HG03439 (cell line): ENCODE measurements around the gene TMEM121B.
A peak's percentile ranks its signal among the peaks of the same experiment; 100 is the strongest.
"Not testable (repeated sequence)": the region's sequence is repeated elsewhere in the genome, so short reads cannot be mapped to it uniquely, and the experiment has no call there.

Experiments used
- ATAC-seq: cut with Tn5 transposase; IDR thresholded peaks from one replicate; pipeline ENCODE4 v1.9.1; 2021; ENCODE audit warnings: mild to moderate bottlenecking, moderate library complexity; ENCODE audit not compliant: unreplicated experiment

The TMEM121B gene

DNA sequence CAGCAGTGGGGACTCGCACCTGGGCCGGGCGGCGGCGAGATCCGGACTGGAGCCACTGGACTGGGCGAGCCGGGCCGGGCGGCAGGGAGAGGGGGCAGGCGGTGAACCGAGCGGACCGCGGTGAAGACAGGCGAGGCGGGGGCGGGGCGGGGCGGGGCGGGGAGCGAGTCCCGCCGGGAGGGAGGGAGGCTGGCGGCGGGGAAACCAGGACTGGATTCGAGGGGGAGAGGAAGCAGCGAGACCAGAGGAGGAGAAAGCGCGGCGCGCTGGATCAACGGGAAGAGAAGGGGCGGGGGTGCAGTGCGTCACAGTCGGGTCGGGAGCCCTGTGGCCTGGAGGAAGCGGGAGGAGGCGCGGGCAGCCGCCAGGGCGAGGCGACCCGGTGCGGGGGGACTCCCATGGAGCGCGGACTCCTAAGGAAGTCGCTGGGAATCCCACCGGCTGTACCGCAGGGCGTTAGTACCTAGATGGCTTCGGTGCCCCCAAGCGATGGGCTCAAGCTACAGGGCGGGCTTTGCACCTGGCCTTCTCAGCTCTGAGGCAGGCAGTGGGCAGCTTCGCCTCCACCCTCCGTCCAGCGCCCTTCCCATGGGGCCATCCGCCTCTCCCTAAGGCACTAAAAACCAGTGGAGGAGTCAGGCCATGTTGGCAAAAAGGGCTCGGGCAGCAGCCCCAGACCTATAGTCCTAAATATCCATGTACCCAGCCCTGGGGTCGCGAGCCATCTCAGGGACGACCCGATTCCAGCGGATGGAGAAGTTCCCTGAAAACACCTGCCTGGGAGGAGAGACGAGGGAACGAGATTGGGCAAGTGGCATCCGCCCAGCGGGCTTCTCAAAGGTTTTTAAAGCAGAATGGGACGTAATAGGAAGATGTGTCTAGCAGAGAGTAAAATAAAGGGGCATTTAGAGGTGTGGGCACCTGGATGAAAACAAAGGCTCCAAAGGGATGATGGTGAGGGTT, at the start of gene TMEM121B:
TMEM121B (minus strand) TSS at position 128 of the 963 bp plus-strand sequence. CDS start 233 bp downstream, outside the sequence.
- ATAC-seq = no peak

DNA sequence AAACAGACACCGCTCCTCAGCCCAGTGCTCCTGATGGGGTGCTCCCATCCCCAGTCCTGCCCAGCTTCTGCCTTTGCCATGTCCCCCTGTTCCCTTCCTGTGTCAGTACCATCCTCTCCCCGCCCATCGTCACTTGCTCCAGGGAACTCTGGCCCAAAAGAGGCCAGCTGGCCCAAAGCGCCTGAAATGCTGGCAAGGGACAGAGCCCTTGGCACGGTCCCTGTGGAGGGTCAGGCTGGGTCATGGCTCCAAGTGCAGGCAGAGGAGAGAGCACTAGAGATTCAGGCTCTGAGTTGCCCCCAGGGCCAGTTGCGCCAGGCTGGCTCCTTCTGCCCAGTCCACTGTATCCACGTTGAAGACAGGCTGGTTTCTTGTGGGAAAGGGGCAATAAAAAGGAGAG, 46.3 kb upstream of the TMEM121B start:
- ATAC-seq = no peak

DNA sequence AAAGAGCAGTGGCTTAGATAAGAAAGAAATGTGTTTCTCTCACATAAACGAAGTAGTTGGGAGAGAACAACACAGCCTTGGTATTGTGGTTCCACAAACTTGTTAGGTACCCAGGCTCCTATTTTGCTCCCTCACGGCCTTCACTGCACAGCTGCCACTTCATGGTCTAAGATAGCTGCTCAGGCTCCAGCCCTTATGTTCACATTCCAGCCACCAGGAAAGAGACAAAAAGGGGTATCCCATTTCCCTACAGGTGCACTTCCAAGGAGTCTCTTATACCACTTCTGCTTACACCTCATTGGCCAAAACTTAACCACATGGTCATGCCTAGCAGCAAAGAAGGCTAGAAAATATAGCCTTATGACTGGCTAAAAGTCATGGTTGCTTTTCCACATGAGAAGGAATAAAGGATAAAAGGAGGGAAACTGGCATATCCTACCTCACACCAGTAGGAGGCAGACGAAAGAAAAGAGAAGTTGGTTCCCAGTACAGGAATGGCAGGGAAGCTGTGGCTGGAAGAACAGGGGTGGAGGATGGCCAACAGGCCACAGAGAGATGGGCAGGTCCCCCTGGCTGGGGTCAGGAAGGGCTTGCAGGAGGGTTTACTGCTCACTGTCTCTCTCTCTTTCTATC, 43.3 kb upstream of the TMEM121B start:
- no peak for ATAC-seq

DNA sequence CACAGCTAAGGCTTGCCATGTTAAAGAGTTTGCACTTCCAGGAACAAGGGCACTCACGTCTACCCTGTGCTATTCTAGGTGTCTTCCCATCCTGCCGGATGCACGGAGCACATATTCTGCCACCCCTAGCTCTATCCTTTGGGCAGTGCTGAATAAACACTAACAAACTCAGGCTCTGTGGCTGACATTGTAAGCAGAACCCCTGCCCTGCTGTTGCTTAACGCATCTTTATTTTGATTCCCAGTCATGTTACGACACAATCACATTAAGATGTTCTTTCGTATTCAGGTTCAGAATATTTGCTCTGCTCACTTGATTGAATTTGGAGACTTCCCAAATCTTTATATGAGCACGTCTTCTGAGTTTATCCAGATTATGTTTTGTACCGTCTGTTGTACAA, 41.6 kb upstream of the TMEM121B start:
- no peak for ATAC-seq

DNA sequence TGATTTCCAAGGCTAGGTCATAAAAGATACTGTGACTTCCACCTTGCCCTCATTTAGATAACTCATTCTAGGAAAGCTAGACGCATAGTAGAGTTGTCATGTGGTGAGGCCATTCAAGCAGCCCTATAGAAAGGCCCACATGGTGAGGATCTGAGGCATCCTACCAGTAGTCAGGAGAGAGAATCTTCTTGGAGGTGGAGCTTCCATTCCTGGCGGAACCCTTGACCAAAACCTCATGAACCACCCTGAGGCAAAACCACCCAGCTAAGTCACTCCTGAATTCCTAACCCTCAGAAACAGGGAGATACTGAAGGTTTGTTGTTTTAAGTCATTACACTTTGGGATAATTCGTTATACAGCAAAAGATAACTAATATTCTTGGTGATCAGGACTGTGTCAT, 40.8 kb upstream of the TMEM121B start:
- ATAC-seq = no peak

DNA sequence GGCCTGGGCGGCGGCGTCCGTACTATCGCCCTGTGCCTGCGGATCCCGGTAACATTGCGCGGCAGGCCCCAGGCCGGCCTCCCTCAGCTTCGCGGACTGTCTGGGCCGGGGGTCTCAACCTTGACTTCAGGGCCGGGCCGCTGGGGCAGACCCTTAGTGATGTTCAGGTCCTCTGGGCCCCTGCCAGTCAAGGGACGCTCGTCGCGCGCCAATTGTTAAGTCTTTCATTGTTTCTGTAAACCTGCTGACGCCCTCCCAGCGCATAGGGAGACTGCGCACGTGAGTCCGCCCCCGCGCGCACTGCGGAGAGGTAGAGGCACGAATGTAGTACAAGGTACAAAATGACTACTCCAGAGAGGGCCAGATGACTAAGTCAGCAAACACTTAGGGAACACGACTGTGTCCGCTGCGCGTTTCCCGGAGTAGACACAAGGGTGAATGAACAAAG, 38.4 kb upstream of the TMEM121B start:
- ATAC-seq = peak; percentile 33

DNA sequence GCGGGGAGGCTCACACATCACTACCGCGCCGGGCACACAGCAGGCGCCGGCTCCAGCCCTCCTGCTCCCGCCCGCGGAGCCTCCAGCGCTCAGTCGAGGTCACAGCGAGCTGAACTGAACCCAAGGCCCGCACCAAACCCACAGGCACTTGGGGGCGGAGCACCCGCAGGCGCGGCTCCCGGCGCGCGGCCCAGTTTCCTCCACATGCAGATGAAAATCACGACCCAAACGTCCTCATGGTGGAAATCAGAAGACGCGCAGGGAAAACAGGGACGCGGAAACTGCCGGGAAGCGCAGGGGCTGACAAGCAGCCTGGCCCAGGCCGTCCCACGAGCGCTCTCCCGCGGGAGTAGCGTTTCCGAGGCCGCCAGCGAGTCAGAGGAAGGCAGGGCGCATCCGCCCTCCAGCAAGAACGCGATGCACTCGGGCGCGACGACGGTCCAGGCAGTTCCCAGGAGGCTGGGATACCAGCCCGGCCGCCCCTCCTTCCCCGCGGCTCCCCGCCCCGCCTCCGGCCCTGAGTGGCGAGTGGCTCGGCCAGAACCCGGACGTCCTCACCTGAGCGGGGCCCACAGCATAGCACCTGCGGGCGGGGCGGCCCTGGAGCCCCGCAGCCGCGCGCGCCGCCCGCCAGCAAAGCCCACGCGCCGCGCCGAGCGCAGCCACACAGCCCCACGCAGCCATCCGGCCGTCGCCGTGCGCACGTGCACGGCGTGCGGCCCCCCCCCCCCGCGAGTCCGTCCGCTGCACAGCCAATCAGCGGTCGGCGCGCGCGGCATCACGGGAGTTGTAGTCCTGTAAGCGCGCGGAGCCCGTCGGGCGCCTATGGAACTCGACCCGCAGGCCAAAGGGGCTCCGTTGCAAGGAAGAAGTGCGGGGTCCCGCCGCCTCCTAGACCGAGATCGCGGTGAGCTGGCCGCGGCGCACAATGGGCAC, 37.7 kb upstream of the TMEM121B start, which contains the start of gene HDHD5:
HDHD5 (minus strand) TSS at position 710 of the 936 bp plus-strand sequence; CDS start at position 684, 26 bp downstream.
- ATAC-seq = peak; percentile 74

DNA sequence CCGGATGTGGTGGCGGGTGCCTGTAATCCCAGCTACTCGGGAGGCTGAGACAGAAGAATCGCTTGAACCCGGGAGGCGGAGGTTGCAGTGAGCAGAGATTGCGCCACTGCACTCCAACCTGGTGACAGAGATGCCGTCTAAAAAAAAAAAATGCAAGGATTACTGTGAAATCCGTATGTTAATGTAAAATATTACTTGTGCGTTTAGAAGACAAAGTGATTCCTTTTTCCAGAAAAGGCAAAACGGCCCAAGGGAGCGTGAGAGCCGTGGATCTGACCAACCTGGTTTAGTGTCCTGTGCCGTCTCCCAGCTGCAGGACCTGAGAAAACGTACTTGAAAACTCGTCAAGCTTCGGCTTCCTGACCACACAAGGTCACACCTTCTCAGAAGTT, 37.0 kb upstream of the TMEM121B start:
- ATAC-seq = no peak

DNA sequence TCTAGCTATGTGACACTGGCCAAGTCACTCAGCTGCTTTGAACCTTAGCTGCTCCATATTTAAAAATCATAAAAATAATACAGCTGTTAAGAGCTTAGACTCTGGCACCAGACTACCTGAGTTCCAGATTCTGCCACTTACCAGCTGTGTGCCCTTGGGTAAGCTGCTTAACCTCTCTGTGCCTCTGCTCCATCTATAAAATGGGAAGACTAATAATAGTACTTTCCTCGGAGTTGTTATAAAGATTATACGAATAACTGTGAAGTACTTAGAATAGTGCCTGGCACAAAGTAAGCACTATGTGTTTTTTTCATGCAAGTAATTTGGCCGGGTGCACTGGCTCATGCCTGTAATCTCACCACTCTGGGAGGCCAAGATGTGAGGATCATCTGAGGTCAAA, 36.6 kb upstream of the TMEM121B start:
- ATAC-seq = no peak

DNA sequence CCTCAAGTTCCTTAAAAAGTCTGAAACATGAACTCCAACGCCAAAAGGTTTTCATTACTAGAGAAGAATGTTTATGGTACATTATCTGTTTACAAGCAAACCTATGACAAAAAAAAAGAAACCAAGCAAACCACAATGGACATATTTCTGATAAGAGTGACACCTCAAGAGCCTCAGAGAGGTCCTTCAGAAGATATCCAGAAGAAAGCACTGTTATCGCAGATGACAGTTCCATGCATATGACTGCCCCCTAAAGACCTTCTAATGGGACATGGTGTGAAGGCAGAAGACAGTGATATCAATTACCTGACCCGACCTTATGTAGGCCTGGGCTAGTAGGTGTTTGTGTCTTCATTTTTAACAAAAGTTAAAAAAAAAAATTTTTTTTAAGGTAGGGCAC, 34.8 kb upstream of the TMEM121B start:
- no peak for ATAC-seq

DNA sequence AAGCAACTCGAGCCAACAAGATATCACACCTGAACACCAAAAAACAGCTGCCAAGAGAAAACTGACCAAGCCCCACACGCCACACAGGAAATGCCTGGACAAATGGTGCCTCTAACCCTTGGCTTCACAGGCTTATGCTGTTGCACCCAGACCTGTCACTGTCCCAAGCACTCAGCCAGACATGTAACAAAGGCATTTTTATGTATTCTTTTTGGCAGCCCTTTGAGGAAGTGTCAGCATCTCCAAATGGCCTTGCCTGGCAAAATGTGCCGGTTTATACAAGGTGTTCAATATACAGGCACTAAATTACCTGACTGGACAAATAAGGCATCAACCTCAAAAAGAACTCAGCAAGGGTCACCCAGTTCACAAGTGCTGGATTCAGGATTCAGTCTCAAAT, 31.8 kb upstream of the TMEM121B start:
- no peak for ATAC-seq

DNA sequence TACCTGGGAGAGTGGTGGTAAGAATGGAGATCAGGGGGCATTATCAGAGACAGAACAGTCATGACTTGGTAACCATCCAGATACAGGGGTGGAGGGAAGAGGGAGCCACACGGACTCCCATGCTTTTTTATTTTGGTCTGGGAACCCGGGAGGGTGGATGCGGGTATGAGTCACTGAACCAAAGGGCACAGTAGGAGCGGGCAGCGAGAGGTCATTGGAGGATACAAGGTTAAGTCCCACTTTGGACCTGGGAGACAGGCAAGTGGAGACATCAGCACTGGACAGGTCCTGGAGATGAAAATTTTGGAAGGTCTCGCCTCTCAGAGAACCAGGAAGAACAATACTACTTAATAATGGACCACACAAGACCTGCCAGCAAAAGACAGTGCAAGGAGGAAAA, 31.2 kb upstream of the TMEM121B start:
- no peak for ATAC-seq

DNA sequence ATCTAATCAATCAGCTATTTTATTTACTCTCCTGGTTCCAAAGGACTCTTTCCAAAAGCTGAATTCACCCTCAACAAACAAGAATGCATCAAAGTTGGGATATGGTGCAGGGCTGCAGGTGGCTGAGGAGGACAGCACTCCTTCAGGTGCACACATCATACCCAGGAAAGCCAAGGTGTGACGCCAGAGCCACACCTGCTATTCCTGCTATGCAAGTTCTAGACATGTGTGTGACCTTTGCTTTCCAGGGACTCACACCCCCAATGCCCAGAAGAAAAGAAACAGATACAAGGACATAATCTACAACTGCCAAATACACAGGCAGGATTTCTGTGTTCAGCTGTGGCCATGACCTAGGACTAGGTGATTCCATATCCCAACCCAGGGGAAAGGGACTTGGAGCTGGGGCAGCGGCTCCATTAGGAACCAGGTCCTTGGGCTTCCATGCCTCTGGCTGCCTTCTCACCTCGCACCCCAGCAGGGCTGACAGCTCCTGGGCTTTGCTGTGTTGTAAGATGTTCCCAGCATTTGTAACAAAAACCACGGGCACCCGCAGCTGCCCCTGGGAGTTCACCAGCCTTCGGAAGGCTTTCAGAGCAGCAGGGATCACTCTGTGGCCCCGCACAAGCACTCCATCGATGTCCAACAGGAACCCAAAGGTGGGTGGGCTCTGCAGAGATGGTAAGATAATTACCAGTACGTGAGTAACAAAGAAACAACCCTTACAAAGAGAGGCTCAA, 28.1 kb upstream of the TMEM121B start:
- ATAC-seq = no peak

DNA sequence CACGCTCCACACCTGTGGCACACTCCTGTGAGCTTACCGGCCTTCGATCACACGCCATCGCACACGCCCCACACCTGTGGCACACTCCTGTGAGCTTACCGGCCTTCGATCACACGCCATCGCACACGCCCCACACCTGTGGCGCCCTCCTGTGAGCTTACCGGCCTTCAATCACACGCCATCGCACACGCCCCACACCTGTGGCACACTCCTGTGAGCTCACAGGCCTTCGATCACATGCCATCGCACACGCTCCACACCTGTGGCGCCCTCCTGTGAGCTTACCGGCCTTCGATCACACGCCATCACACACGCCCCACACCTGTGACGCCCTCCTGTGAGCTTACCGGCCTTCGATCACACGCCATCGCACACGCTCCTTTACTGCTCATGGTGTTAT, 26.3 kb upstream of the TMEM121B start:
- ATAC-seq = not testable (repeated sequence)

DNA sequence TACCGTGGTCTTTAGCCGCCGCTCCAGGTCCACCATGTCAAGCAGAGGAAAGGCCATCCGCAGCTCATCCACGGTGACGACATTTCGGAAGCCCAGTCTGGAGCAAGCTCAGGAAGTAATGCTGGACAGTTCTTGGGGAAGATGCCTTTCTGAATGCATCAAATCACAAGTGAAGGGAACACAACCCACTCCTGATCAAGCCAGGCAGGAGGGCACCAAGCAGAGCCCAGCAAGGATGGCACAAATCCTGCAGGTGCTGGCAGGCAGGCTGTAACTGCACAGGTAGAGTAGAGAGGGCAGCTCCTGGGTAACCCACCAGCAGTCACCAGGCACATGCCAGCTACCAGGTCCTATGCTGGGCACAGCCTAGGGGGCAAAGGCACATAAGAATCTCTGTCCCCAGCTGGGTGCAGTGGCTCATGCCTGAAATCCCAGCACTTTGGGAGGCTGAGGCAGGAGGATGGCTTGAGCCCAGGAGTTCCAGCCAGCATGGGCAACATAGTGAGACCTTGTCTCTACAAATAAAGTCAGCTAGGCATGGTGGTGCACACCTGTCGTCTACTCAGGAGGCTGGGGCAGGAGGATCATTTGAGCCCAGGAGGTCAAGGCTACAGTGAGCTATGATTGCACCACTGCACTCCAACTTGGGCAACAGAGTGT, 24.0 kb upstream of the TMEM121B start:
- no peak for ATAC-seq

DNA sequence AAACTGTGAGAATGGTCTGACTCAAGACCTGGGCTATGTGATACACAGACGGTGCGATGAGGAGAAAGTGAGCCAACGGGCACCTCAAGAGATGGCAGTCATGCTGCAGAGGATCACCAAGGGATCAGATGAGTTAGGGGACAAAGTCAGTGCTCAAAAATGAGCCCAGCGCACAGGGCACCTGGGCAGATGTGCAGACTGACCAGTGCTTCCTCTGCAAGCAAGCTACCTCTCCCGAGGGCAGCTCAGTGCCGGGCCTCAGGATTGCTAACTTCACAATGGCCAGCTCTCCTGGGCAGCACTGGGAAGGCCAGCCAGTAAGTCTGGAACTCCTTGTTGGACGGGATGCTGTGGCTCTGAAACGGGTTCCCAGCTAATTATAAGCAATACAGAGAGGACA, 22.7 kb upstream of the TMEM121B start:
- ATAC-seq = no peak

DNA sequence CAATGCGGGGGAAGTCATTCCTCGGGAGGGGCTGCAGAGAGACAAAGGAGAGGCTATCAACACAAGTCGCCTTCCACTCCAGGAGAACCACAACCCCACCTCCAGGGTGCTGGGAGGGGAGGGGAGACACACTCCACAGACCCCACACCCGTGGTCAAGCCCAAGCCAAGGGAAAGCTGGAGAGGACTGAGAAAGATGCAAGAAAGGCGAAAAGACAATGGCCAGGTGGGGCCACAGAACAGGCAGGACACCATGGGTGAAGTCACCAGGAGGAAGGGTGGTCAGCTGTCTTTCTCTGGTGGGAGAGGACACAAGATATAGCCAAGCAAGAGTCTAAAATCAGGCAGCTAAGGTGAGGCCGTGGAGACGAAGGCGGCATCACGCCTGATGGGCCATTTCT, 21.9 kb upstream of the TMEM121B start:
- ATAC-seq = no peak

DNA sequence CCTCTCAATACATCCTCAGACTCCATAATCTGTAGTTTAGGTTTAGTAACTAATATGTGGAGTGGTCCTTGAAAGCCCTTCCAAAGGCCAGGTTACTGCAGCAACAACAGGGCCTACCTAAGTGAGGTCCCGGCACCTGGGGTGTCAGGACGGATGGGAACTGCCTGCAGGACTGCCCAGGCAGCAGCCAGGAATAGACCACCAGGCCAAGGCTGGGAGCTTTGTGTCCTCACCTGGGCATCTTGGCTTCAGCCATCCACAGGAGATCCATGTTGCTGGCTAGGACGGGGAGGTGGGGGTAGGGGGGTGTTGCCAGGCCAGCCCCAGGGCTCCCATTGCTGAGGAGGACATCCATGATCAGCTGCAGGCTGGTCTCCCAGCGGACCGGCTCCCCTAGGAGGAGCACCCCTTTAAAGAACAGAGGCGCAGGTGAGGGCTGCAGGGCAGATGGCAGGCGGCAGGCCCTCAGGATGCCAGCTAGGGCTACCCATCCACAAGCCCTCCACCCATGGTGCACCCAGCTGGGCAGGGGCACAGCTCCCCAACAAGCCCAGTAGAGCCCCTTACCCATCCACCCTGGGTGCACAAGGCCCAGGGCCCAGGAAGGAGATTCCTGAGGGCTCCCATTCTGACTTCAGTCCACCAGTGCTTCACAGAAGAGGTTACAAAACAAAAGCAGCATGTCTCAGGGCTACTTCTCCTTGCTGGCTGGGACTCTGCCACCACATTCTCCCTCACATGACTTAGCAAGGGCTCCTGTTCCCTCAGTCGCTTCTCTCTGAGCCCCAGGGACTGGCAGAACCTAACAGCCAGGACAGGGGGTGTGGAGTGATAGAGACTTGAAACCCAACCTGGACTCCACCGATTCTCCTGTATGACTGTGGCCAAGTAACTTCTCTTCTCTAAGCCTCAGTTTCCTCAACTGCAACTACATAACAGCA, 19.9 kb upstream of the TMEM121B start:
- ATAC-seq = no peak

DNA sequence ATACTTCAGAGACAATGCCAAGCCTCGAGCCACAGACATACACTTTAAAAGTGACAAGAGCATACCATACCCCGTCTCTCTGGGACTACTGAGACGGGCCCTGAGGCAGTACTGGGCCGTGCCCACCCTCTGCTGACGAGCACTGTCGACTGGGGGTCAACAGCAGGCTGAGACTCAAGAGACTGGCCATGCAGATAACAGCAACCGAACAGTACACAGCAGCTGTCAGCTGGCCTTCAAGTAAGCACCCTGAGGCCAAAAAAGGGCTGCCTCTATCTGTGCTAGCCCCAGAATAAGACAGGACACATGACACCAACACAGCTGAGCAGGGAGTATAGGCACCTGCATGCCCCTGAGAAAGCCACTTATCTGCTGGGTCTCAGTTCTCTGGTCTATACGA, 18.9 kb upstream of the TMEM121B start:
- ATAC-seq = no peak
